ENCODE results near the gene PIP5K1C.
A peak's percentile ranks its signal among the peaks of the same experiment; 100 is the strongest.
"Not testable (repeated sequence)": the region's sequence is repeated elsewhere in the genome, so short reads cannot be mapped to it uniquely, and the experiment has no call there.

PIP5K1C gene

DNA sequence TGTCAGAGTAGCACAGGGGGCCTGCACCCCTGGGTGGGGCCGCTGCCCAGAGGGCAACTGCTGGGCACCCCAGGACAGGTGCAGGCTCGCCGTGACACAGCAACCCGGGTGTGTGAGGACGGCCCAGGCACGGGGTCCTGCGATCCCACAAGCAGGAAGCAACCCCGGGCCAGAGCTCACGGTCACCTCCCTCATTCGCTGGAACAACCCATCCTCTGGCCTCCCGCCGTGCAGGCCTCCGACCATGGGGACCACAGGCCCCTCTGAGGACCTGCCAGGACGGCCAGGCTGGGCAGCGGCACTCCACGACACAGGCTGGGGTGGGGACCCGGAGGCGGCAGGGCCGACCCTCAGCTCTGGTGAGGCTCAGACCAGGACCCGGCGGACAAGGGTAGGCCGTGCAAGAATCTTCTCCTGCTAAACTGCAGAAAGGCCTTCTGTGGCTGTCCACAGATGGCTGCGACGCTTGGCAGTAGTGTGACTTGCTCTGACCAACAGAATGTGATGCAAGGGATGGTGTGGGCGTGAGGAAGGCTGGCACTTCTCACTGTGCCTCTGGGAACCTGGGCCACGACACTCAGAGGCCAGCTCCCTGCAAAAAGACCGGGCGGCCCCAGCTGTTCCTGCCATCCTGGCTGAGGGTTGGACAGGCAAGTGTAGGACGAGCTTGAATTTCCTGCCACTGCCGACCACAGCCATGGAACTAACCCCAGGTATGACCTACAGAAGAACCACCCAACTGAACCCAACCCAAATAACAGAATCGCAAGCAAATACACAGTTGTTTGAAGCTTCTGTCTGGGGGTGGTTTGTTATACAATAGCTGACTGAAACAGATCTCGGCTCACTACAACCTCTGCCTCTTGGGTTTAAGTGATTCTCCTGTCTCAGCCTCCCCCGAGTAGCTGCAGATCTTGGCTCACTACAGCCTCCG, 26.5 kb downstream of the PIP5K1C start:
- no peak for DNase-seq

DNA sequence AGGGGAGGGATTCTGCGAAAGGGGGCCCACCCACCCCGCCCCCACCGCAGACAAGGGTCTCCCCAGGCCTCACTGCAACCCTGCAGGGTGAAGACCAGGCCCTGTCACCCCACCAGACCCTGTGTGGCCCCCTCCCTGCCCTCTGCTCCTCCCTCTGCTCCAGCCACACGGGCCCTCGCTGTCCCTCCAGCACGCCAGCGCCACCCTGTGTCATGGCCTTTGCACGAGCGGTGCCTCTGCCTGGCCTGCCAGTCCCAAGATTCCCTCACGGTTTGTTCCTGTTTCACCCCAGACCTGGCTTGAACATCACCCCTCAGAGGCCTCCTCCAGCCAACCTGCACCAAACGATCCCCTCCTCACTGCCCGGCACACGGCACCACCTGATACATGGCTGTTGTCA, 27.3 kb downstream of the PIP5K1C start:
- DNase-seq: no peak

DNA sequence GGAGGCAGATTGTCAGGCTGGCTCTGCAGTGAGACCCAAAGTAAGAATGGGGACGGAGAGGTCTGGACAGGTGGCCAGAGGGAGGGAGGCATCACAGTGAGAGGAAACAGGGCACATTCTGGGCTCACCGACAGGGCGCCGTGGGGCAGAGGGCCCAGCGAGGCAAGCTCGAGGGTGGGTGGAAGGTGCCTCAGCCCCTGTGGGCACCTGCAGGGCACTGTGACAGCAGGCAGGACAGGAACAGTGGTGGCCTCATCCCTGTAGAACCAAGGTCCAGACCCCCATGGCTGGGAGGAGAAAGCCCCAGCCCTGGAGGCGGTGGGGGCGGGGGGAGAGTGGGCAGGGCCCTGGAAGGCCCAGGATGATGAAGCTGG, 27.7 kb downstream of the PIP5K1C start:
- no peak for DNase-seq

DNA sequence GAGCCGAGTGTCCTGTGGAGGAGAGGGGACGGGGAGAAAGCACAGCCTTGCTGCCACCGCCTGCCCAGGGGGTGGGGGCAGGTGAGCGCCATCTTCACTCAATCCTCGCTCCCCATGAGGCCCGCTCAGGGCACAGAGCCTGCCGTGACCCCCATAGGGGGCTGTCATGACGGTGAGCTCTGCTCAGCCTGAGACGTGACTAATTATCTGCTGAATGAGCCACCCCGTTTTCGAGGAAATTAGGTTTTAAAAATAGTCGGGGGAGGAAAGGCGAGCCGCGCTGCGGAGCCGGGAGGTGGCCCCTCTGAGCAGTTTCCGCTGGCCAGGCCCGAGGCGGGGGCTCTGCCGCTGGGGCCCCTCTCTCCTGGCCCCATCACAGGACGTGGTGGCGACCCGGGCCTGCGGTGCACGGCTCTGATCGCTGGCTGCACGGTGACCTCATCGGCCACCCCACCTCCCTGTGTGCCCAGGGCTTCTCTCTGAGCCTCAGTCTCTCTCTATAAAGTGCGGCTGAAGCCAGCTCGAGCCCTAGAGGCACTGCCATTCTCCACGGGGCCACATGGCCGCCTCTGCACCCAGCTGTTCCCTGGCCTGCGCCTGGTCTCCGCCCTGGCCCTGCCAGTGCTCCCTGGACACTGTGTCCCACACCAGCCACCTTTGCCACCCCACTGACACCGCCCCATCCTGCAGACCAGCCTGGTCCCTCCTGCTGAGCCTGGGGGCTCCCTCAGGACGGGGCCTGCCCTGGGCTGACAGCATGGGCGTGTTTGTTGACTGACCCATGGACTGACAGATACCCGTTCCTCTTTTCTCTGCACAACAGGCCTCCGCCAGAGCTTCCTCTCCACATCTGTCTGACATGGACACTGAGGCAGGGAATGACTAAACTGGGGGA, 28.3 kb downstream of the PIP5K1C start:
- DNase-seq: no peak

DNA sequence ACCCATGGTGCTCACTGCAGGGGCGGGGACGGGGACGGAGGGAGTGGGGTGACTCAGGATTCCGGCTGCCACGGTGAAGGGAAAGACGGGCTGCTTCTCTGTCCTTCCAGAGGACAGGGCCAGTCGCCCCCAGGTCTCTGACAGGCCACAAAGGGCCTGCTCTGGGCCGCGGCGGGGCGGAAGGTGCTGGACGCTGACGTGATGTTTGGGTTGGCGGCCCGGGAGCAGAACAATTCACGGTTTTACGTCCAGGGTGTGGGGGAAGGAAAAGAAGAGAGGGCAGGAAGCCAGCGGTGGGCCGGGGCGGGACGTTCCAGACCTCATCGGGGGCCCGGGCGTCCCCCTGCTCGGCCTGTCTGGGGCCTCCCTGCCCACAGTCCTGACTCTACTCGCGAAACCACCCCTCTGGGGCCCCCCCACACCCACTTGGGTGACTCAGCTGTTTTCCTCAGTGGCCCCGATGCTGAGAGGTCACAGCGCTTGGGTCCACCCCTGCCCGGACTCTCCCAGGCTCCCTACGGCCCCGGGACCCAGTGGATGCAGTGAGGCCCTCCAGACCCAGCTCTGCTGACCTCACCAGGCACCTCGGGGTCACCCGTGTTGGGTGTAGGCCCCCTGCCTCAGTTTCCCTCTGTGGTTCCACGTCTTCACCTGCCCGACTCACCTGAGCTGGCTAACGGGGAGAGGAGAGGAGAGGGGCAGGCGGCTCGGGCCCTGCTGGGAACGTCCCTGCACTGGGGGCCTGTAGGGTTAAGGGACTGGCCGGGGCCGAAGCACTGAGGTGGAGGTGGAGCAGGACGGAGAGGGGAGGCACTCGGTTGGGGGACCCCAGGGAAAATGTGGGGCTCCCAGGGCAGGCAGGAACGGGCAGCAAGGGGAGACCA, 29.2 kb downstream of the PIP5K1C start:
- peak; percentile 19 for DNase-seq

DNA sequence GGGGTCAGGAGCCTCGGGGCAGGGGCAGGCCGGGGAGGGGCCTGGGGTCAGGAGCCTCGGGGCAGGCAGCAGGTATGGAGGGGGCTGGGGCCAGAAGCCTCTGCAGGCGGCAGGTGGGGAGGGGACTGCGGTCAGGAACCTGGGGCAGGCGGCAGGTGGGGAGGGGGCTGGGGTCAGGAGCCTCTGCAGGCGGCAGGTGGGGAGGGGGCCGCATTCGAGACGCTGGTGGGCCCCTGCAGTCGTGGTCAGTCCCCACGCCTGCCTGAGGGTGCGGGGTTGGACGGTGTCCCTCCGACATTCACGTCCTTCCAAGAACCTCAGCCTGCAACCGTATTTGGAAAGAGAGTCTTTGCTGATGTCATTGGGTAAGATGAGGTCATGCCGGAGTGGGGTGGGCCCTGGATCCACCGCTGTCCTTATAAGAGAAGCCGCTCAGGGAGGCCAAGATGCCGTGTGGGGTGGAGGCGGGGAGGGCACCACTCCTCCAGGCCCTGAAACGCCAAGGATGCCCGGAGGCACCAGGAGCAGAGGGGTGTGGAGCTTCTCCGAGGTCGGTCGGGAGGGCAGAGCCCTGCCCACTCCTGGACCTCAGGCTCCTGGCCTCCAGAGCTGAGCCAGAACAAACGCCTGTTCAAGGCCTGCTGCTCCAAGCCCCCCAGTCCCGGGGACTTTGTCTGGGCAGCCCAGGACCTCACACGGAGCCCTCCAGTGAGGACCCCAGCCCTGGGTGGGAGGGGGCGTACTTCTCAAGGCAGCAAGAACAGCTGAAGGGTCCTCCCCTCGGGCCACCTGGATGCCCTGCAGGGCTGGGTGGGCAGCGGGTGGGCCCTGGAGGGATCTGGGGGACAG, 30.1 kb downstream of the PIP5K1C start:
- peak; percentile 65 for DNase-seq

DNA sequence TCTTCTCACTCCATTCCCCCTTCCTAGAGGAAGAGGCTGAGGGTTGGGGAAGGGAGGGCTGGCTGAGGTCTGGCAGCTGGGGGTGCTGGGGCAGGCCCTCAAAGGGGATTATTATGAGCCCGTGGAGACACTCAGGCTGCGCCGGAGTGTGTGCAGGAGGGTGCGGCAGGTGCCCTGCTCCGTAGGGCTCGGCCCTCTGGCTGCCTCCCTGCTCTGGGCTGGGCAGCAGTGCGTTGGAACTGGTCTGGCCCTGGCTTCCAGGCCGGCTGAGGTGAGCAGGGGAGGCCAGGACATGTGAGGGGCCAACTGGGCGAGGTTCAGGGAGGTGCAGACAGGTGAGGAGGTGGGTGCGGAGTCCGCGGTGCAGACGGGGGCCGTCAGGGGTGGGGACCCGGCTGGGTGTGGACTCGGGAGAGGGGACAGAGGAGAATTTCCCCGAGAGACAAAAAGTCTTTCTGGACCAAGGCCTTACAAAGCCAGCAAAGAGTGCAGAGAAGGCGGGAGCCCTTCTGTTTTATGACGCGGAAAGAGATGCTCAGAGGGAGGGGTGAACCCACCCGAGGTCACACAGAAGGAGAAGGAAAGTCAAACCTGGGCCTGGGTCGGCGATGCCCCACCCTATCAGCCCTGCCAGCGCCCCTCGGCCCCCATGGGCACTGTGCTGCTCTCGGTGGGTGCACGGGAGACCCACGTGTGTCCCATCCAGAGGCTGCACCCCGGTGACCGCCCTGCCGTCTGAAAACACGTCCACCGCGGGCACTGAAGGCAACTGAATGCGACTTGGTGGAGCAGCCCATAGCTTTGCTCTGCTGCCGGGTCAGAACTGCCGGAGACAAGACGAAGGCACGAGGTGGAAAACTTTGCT, 31.0 kb downstream of the PIP5K1C start:
- DNase-seq: no peak

DNA sequence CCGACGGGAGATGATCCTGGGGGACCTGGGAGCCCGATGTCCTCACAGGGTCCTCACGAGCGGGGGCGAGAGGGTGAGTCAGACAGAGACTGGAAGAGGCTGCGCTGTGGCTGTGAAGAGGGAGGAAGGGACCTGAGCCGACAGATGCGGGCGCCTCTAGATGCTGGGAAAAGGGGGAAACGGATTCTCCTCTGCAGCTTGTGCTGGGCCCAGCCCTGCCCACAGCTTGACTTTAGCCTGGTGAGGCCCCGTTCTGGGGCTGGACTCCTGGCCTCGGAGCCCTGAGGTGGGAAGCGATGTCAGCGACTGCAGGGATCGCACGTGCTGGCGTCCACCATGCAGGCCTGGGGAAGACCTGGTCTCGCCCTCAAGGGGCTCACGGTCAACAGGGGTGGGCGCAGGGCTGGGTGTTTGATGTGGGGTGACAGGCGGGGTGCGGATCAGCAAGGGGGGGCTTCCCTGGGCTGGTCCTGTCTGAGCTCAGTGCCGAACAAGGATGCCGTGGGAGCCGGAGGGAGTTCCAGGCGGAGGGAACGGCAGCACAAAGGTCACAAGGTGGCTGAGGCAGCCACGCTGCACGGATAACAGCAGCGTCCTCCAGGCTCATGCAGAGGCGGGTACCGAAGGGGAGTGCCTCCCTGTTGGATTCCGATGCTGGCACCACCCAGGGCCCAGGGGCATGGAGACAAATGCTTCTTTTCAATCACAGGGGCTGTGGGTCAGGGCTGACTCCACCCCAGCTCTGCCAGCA, 31.8 kb downstream of the PIP5K1C start:
- no peak for DNase-seq

DNA sequence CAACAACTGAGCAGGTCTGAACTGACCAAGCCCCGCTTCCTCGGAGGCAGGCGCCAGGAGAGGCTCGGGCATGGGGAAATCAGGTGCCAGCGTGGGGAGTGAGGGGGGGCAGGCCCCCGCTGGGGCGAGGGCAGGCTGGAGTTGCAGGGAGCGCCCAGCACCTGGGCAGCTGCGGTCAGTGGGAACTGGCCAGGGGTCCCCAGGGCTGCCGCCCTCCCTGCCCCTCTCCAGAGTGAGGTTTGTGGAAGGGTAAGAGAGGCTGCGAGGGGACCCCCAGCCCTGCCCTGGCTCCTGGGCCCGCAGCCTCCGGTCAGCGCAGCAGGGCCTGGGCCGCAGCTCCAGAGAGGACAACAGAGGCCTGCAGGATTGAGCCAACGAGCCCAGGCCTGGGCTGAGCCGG, 32.5 kb downstream of the PIP5K1C start:
- no peak for DNase-seq

DNA sequence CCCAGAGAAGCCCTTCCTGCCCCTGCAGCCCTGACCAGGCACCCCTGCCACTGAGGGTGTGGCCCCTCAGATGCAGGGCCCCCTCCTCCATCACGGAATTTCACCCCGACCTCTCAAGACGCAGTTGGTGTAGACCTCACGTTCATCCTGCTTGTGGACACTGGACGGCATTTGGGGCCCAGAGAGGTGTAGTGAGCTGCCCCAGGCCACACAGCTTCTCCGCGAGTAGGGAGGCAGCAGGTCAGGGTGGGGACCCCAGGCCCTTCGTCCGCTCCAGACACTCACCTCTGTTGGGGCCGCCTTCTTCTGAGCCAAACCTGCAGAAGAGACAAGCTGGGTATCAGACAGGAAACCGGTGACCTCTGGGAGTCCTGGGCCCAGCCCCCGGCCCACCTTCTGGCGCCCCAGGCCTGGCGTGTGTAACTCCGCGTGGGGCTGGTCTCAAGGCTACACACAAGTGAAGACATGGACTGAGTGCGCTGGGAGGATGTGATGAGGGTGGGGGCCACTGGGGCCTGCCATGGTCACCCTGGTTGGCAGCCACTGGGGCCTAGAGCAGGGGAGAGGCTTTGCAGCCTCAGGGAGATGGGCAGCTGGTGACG, 33.1 kb downstream of the PIP5K1C start:
- no peak for DNase-seq

DNA sequence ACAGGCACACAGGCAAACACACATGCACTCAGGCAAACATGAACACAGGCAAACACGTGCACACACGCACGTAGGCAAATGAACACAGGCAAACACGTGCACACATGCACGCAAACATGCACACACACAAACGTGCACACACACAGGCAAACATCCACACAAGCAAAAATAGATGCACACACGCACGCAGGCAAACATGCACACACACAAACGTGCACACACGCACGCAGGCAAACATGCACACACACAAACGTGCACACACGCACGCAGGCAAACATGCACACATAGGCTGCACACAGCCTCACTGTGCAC, 33.8 kb downstream of the PIP5K1C start:
- DNase-seq: not testable (repeated sequence)

DNA sequence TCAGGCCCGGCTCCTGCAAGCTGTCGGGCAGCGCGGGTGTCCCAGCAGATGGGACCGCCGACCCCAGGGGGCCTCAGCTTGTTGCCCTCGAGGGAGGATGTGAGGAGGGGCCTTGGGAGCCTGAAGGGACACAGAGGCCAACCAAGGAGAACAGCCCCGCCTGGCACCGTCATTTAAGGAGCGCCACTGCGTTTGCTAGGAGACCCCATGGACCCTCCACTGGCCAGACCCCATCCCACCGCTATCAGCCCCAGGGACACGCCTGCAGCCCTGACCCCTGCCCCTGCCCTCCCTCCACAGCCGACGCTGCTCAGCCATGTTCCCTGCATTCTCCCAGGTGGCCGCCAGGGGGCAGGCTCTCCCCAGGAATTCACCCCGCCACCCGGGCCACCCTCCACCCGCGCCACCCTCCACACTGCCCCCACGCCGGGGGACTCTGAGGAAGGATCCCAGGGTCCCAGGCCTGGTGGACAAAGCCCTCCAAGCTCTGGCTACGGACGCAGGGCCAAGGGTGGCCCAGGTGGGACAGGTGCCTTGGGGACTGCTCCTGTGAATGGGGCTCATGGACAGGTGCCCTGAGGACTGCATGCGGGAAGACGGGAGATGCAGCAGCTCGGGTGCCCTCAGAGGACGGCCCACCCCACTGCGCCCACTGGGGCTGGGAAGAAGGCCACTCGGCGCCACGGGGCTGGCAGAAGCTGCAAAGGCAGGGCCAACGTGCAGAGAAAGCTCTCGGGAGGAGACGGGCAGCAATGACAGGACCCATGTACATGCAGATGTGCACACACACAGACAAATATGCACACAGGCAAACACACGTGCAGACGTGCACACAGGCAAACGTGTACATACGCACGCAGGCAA, 34.4 kb downstream of the PIP5K1C start:
- DNase-seq: peak; percentile 18

DNA sequence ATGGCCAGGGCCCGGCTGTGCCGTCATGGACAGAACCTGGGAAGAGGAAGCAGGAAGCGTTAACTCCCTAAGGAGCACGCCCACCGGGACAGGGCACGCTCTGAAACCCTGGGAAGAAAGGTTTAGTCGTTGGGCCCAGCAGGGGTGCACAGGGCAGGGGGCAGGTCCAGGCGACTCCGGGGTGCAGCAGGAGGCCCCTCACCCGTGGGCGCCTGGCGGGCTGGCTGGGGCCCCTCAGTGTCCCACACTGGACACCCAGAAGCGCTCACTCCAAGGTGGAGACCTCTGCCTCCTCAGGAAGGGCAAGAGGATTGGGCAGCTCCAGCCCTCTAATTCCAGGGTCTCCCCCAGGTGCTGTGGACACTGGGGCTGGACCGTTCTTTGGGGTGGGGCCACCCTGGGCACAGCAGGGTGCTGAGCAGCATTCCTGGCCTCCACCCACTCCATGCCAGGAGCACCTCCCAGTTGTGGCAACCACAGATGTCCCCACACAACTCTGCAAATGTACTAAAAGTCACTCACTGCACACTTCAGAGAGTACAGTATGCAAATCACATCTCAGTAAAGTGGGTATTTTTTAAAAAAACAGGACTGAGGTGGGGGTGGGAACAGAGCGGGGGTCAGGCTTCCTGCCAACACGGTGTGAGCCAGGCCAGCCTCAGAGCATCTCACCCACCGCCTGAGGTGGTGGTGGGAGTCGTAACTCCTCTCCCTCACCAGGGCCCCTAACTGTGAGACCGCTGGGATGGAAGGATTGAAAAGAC, 35.2 kb downstream of the PIP5K1C start:
- DNase-seq: no peak

DNA sequence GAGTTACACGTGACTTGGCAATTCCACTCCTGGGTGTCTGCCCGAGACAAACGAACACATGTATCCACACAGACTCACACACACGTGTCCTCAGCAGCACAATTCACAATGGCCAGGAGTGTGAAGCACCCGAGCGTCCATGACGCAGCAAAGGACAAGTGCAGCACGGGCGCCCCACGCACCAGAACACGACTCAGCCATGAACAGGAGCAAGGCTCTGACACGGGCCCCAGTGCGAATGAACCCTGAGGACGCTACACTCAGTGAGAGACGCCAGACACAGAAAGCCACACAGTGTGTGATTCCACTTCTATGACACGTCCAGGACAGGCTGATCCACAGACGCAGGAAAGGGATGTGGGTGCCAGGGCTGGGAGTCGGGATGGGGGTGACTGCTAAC, 36.4 kb downstream of the PIP5K1C start:
- DNase-seq: no peak

DNA sequence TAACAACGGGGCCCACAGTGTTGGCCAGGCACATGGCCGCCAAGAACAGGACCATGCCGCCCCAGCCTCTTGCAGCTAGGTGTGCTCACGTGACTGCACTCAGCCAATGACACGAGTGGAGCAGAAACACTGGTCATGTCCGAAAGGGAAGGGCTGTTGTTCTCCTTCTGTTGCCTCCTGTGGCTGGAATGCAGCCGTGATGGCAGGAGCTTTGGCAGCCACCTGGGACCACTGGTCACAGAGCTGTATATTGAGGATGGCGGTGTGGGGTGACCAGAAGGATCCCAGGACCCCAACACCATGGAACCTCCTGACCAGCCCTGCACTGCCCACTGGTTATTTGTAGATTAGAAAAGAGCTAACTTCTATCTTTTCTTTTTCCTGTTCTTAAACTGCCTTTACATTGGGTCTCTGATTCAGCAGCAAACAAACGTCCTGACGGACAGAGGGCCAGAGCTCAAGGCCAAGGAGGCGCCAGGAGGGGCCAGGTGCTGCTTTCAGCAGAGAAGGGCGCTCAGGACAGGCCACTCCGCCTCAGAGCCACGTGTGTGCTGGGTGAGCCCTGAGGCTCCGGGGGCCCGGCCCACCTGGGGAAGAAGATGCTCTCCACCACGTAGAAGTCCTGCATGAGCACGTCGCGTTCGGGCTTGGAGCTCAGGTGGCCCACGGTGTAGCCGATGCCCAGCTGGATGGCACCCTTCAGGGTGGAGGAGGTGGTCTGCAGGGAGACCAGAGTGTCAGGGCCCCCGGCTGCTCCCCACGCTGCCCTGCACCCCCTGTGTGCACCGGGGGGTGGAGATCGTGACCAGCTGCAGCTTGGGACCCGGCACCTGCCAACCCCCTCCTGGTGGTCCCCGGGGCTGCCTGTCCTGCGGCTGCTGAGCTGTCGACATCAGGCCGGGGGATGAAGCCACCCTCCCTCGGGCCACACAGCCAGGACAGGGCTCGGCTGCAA, 38.7 kb downstream of the PIP5K1C start:
- no peak for DNase-seq

DNA sequence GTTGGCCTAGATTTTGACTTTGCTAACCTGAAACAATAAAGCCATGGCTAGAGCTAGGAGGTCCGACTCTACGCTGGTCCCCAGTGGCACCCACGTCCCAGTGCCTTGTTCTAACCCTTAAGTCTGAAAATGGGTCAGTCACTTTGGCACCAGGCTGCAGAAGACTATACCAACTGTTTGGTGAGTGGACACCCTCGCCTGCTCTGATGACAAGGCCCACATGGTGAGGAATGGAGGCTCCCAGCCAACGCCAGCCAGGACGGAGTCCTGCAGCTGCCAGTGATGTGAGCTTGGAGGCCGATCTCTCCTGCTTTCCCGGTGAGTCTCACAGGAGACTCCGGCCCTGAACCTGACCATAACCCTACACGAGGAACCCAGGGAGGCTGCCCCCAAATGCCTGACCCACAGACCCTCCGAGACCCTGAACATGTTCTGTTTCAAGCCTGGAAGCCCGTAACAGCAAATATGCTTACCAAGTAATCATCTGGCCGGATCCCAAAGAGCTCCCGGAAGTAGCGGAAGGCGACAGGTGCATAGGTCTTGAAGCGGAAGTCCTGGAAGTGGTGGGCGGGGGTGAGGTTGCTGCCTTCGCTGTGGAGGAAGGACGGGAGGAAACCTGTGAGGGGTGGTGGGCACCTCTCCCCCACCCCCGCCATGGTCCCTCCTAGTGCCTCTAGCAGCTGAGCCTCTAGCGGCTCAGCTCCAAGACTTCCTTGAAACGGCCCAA, 39.6 kb downstream of the PIP5K1C start:
- no peak for DNase-seq

All from fibroblast of skin of scalp (primary cell).